GM12878 (cell line): ENCODE measurements around the gene TMPRSS9.
A peak's percentile ranks its signal among the peaks of the same experiment; 100 is the strongest.

ENCODE experiments used
- CTCF ChIP-seq, 3 experiments: IDR thresholded peaks in 2 of 3; conservative IDR thresholded peaks in 1 of 3; 2 replicates each; pipeline ENCODE4 v1.5.1; 2011; ENCODE audit warnings: low read depth in 3 of 3, low read length in 3 of 3, mild to moderate bottlenecking in 3 of 3, control low read depth in 2 of 3, moderate library complexity in 2 of 3, inconsistent platforms in 1 of 3, mixed read lengths in 1 of 3; ENCODE audit not compliant: control insufficient read depth in 2 of 3, insufficient read depth in 1 of 3; ENCODE audit errors: extremely low read depth in 1 of 3
- CUX1 ChIP-seq: IDR thresholded peaks from 2 replicates; pipeline ENCODE4 v1.6.1; 2012; ENCODE audit warnings: improper control_type of control experiment, low read depth, low read length; ENCODE audit not compliant: insufficient replicate concordance
- ELK1 ChIP-seq: IDR thresholded peaks from 2 replicates; pipeline ENCODE4 v1.6.1; 2012; ENCODE audit warnings: low read depth, low read length, improper control_type of control experiment
- EZH2 ChIP-seq: IDR thresholded peaks from 2 replicates; pipeline ENCODE4 v1.6.1; 2012; ENCODE audit warnings: low read depth, mild to moderate bottlenecking, control low read depth, inconsistent platforms, low read length, borderline replicate concordance; ENCODE audit not compliant: control insufficient read depth
- FOXM1 ChIP-seq: IDR thresholded peaks from 2 replicates; pipeline ENCODE4 v1.6.1; 2012; ENCODE audit warnings: low read depth, mild to moderate bottlenecking, inconsistent platforms, low read length, moderate library complexity
- GABPA ChIP-seq: IDR thresholded peaks from 2 replicates; pipeline ENCODE4 v1.6.1; 2014; ENCODE audit warnings: antibody characterized with exemption, low read depth, mild to moderate bottlenecking, inconsistent platforms
- MAX ChIP-seq: IDR thresholded peaks from 2 replicates; pipeline ENCODE4 v1.6.1; 2012; ENCODE audit warnings: low read depth, low read length, improper control_type of control experiment
- MXI1 ChIP-seq: fragments of 150-350 bp; IDR thresholded peaks from 2 replicates; pipeline ENCODE4 v1.6.1; 2011; ENCODE audit warnings: low read depth, mild to moderate bottlenecking, inconsistent platforms, low read length, improper control_type of control experiment
- MYC ChIP-seq: IDR thresholded peaks from 2 replicates; pipeline ENCODE4 v1.6.1; 2011; ENCODE audit warnings: mild to moderate bottlenecking, low read length, moderate library complexity, inconsistent platforms; ENCODE audit not compliant: insufficient read depth, insufficient replicate concordance, insufficient read length, severe bottlenecking
- NRF1 ChIP-seq: conservative IDR thresholded peaks from 2 replicates; pipeline ENCODE4 v1.6.1; 2011; ENCODE audit warnings: mild to moderate bottlenecking, low read depth, low read length, improper control_type of control experiment
- POLR2A ChIP-seq: IDR thresholded peaks from 2 replicates; pipeline ENCODE4 v1.6.1; 2011; ENCODE audit warnings: low read depth, mild to moderate bottlenecking, low read length
- RAD51 ChIP-seq: fragments of 450-650 bp; IDR thresholded peaks from 2 replicates; pipeline ENCODE4 v1.6.1; 2016; ENCODE audit warnings: moderate library complexity, mild to moderate bottlenecking, inconsistent platforms
- YY1 ChIP-seq: IDR thresholded peaks from 2 replicates; pipeline ENCODE4 v1.6.1; 2011; ENCODE audit warnings: low read depth, mild to moderate bottlenecking, low read length
- ZNF384 ChIP-seq: IDR thresholded peaks from 2 replicates; pipeline ENCODE4 v1.6.1; 2012; ENCODE audit warnings: low read depth, mild to moderate bottlenecking, low read length, improper control_type of control experiment, borderline replicate concordance

- TF ChIP-seq CUX1 (no peak), POLR2A (peak; percentile 33; the same call in 1 of the 2 replicates), NRF1 (no peak), ZNF384 (no peak), RAD51 (no peak), MAX (no peak), ELK1 (no peak), CTCF (IDR thresholded peaks at IDR 0.05 in 2 of 3, conservative IDR thresholded peaks at IDR 0.05 in 1 of 3; ENCODE audit: control insufficient read depth in 2 of 3, extremely low read depth in 1 of 3, insufficient read depth in 1 of 3, low read depth in 3 of 3, low read length in 3 of 3) (no peak), GABPA (no peak), MYC (no peak), EZH2 (no peak), MXI1 (no peak), FOXM1 (no peak), YY1 (no peak)
Observed at GRCh38 chr19:2428321-2428690, 68.2 kb downstream of the TMPRSS9 start.
